Esophagus muscularis mucosa (tissue), 4 donors: ENCODE results near the gene PNN. TPM values are rescaled to one million over a fixed set of nuclear protein-coding genes. Genes with fewer than 3 reads are reported as not detected.

Experiments
- DNase-seq: peaks from one replicate; pipeline ENCODE4 v3.0.0-alpha.2; 2017; ENCODE audit errors: extremely low spot score
- H3K27ac ChIP-seq, 4 donors: fragments of 200-600 bp; sonication (generic); replicated peaks in 1 of 4; 1 replicate in 3 of 4; 2 replicates in 1 of 4; pipeline ENCODE4 v1.5.1; 2016 to 2019; ENCODE audit warnings: mild to moderate bottlenecking in 1 of 4
- H3K27me3 ChIP-seq, 4 donors: fragments of 200-600 bp; sonication (generic); one replicate each; pipeline versions ENCODE4 v1.5.1 to v1.6.0; 2016 to 2019
- H3K36me3 ChIP-seq, 4 donors: fragments of 200-600 bp; sonication (generic); one replicate each; pipeline ENCODE4 v1.5.1; 2016 to 2019
- H3K4me1 ChIP-seq, 4 donors: fragments of 200-600 bp; sonication (generic); one replicate each; pipeline ENCODE4 v1.5.1; 2016 to 2019
- H3K4me3 ChIP-seq, 4 donors: fragments of 200-600 bp; sonication (generic); 1 replicate in 2 of 4; 2 replicates in 2 of 4; pipeline ENCODE4 v1.5.1; 2016 to 2019; ENCODE audit warnings: mild to moderate bottlenecking in 4 of 4, moderate library complexity in 1 of 4
- H3K9me3 ChIP-seq, 4 donors: fragments of 200-600 bp; sonication (generic); 1 replicate in 3 of 4; 2 replicates in 1 of 4; pipeline ENCODE4 v1.5.1; 2016 to 2019
- CTCF ChIP-seq, 3 experiments: fragments of 200-600 bp in 2 of 3; fragments of 450-650 bp in 1 of 3; sonication (generic) in 2 of 3; IDR thresholded peaks; one replicate each; pipeline ENCODE4 v1.5.1; 2017 to 2019; ENCODE audit warnings: antibody characterized with exemption in 3 of 3, mild to moderate bottlenecking in 2 of 3, moderate library complexity in 1 of 3
- EP300 ChIP-seq: sonication (generic); formaldehyde crosslinking; IDR thresholded peaks from one replicate; pipeline ENCODE4 v1.6.1; 2017; ENCODE audit warnings: antibody characterized with exemption
- POLR2A ChIP-seq: fragments of 450-650 bp; IDR thresholded peaks from one replicate; pipeline ENCODE4 v1.6.1; 2017; ENCODE audit warnings: antibody characterized with exemption, moderate library complexity, mild to moderate bottlenecking, low read depth
- POLR2AphosphoS5 ChIP-seq, 2 donors: sonication (generic); formaldehyde crosslinking; IDR thresholded peaks; one replicate each; pipeline ENCODE4 v1.6.1; 2017; ENCODE audit warnings: antibody characterized with exemption in 2 of 2
- WGBS: methylation state at CpG from one replicate; pipeline ENCODE4 v1.1.5; 2018; 5-methylcytosine and 5-hydroxymethylcytosine counted together
- intact Hi-C: fragments of 100-400 bp; cut with DNase I; formaldehyde crosslinking; loops from one replicate; pipeline ENCODE4 v1.15.1; 2023
- total RNA-seq, 4 donors: library from RNA; depleted of rRNA; stranded (reverse); fragments of >200 nt; gene quantifications; one replicate each; pipeline versions ENCODE4 v1.1.0 to v1.2.1, GENCODE V29; 2016

PNN gene
- total RNA-seq, 4 donors from 2014 or later: 21.0 to 32.8 (median 21.6) TPM

DNA sequence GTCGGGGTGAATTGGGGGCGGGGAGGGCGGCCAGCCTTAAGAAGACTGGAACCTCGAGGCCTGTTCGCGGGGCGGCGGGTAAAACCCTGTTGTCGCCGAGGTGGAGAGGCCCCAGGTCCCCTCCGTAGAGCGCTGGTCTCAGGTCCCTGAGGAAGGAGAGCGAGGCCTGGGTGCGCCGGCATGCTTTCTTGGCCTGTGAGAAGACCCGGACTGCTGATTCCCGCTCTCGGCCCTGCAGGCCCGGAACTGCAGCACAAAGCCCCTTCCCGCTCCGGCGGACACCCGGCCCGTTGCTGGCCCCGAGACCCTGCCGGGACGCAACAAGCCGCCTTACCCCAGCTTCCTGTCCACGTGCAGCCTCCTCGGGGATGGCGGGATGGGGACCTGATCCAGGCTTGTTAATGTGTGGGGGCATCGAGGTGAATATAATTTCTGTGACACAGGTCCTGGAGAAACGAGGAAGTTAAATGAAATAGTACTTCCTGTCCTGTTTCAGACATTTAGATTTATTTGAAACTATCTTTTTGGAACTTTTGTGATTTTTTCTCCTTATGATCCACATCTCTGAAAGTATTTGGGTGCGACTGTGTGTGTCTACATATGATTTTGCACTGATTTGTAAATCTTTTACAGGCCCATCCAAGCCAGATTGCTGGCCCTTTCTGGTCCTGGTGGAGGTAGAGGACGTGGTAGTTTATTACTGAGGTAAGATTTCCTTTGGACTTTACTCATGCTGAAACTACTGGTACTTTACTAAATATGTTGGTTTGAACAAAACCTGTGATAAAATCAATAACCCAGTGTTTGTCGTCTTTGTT, 600 bp downstream of the PNN start:
- Histone ChIP-seq H3K36me3 (peaks cover 39 to 45% (median 42%) of the 10 kb centered on the region in 4 donors), H3K4me3 (peak overlapping the region; percentile 70 to 92 (median 78)), H3K9me3 (no peaks in the 10 kb centered on the region), H3K27me3 (no peaks in the 10 kb centered on the region), H3K4me1 (peaks cover 18 to 34% (median 28%) of the 10 kb centered on the region in 4 donors), H3K27ac (peak overlapping the region; percentile 92 to 94 (median 92))
- intact Hi-C loops: no loop called here
- 3% methylated on average over 11 of the region's 36 CpGs for WGBS
- no peak for DNase-seq
- no peak for TF ChIP-seq EP300
- TF ChIP-seq POLR2AphosphoS5 (IDR thresholded peaks at IDR 0.05): no peak
- no peak for TF ChIP-seq POLR2A
- no peak for TF ChIP-seq CTCF (IDR thresholded peaks at IDR 0.05)

GRCh38 chr14:39176263-39177167, 1.5 kb downstream of the PNN start:
- TF ChIP-seq POLR2AphosphoS5 (IDR thresholded peaks at IDR 0.05) (no peak), POLR2A (no peak), CTCF (IDR thresholded peaks at IDR 0.05) (no peak), EP300 (no peak)
- WGBS: 73% methylated on average over 5 of the region's 5 CpGs
- intact Hi-C loops: no loop called here

DNA sequence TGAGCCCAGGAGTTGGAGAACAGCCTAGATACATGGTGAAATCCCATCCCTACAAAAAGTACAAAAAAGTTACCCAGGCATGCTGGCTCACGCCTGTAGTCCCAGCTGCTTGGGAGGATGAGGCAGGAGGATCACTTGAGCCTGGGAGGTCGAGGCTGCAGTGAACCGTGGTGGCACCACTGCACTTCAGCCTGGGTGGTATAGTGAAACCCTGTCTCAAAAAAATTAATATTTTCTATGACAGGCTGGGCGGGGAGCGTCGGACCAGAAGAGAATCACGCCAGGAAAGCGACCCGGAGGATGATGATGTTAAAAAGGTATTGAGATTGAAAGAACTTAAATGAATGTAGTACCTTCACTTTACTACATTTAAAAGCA, 2.1 kb downstream of the PNN start:
- no peak for TF ChIP-seq POLR2A
- no peak for TF ChIP-seq POLR2AphosphoS5 (IDR thresholded peaks at IDR 0.05)
- no peak for TF ChIP-seq CTCF (IDR thresholded peaks at IDR 0.05)
- no peak for TF ChIP-seq EP300
- peaks cover 53 to 60% (median 57%) of the 10 kb centered on the region in 4 donors for H3K36me3 ChIP-seq
- H3K4me3 ChIP-seq: no peak overlapping the region
- no peaks in the 10 kb centered on the region for H3K9me3 ChIP-seq
- 88% methylated on average over 9 of the region's 9 CpGs for WGBS
- H3K27ac ChIP-seq: no peak overlapping the region
- intact Hi-C loops: no loop called here
- H3K4me1 ChIP-seq: peaks cover 14 to 32% (median 22%) of the 10 kb centered on the region in 4 donors
- DNase-seq: no peak
- H3K27me3 ChIP-seq: no peaks in the 10 kb centered on the region

More at GRCh38 chr14:39176263-39177167, 1.5 kb downstream of the PNN start:
- Histone ChIP-seq H3K9me3 (no peaks in the 10 kb centered on the region), H3K4me3 (peak overlapping the region; percentile 70 to 92 (median 78)), H3K36me3 (peaks cover 48 to 53% (median 51%) of the 10 kb centered on the region in 4 donors), H3K27ac (peak overlapping the region in 3 of 4 donors; percentile 92 to 94 (median 92)), H3K27me3 (no peaks in the 10 kb centered on the region), H3K4me1 (peaks cover 14 to 32% (median 22%) of the 10 kb centered on the region in 4 donors)
- no peak for DNase-seq

GRCh38 chr14:39179042-39179441, 4.0 kb downstream of the PNN start:
- no peak for DNase-seq

More at GRCh38 chr14:39179042-39179441, 4.0 kb downstream of the PNN start:
- H3K4me1 ChIP-seq: peaks cover 14 to 32% (median 22%) of the 10 kb centered on the region in 4 donors
- 94% methylated on average over 6 of the region's 6 CpGs for WGBS
- H3K4me3 ChIP-seq: no peak overlapping the region
- no peak for TF ChIP-seq CTCF (IDR thresholded peaks at IDR 0.05)
- no peak for TF ChIP-seq POLR2AphosphoS5 (IDR thresholded peaks at IDR 0.05)
- no peak for TF ChIP-seq EP300
- no peak for TF ChIP-seq POLR2A
- no peaks in the 10 kb centered on the region for H3K27me3 ChIP-seq
- intact Hi-C loops: no loop called here
- H3K27ac ChIP-seq: no peak overlapping the region
- no peaks in the 10 kb centered on the region for H3K9me3 ChIP-seq
- peaks cover 61 to 79% (median 74%) of the 10 kb centered on the region in 4 donors for H3K36me3 ChIP-seq
